Natural killer cell treated with Interleukin-12 subunit alpha and Interleukin-12 subunit beta and Interleukin-15 and Interleukin-18, amount 100 ng/mL, for 72 hours (primary cell): ENCODE results near the gene DAGLB. TPM values are rescaled to one million over a fixed set of nuclear protein-coding genes. Genes with fewer than 3 reads are reported as not detected.
"Not testable (repeated sequence)": the region's sequence is repeated elsewhere in the genome, so short reads cannot be mapped to it uniquely, and the experiment has no call there.

Source experiments
- ATAC-seq, 2 donors: fragments of 150-1000 bp; cut with Tn5 transposase in 1 of 2; sonication (Bioruptor Pico), chemical (Tn5 transposase) in 1 of 2; 2 replicates each; pipeline ENCODE4 v1.10.0; 2021
- DNase-seq: peaks from one replicate; pipeline ENCODE4 v3.0.0; 2022; ENCODE audit warnings: low spot score
- H3K27ac Mint-ChIP-seq, 2 donors: 1 replicate in 1 of 2; 2 replicates in 1 of 2; pipeline ENCODE4 v1.8.0; 2022; ENCODE audit warnings: mixed read lengths in 2 of 2, mild to moderate bottlenecking in 1 of 2, moderate library complexity in 1 of 2
- H3K27me3 Mint-ChIP-seq, 2 donors: 1 replicate in 1 of 2; 2 replicates in 1 of 2; pipeline ENCODE4 v1.8.0; 2022; ENCODE audit warnings: mixed read lengths in 2 of 2
- H3K36me3 Mint-ChIP-seq: one replicate; pipeline ENCODE4 v1.8.0; 2022; ENCODE audit warnings: mixed read lengths
- H3K4me1 Mint-ChIP-seq, 2 donors: 1 replicate in 1 of 2; 2 replicates in 1 of 2; pipeline ENCODE4 v1.8.0; 2022; ENCODE audit warnings: low read depth in 2 of 2, mixed read lengths in 2 of 2, mild to moderate bottlenecking in 1 of 2
- H3K4me3 Mint-ChIP-seq: one replicate; pipeline ENCODE4 v1.8.0; 2022; ENCODE audit warnings: mixed read lengths
- H3K9me3 Mint-ChIP-seq: 2 replicates; pipeline ENCODE4 v1.8.0; 2022; ENCODE audit warnings: mixed read lengths
- total RNA-seq, 2 donors: library from RNA; stranded (reverse); gene quantifications; one replicate each; pipeline ENCODE4 v1.2.3, GENCODE V29; 2022

DAGLB gene
- total RNA-seq, 2 donors from 2014 or later: 19.6 to 30.6 TPM

- Mint-ChIP-seq H3K27ac (no peak overlapping the region), H3K4me1 (peaks cover 0 to 14% of the 10 kb centered on the region in 2 donors), H3K36me3 (peaks cover 6% of the 10 kb centered on the region), H3K27me3 (no peaks in the 10 kb centered on the region), H3K4me3 (no peak overlapping the region), H3K9me3 (no peaks in the 10 kb centered on the region)
- ATAC-seq: no peak
- no peak for DNase-seq
Observed at GRCh38 chr7:6409091-6409490, 38.7 kb downstream of the DAGLB start.

GRCh38 chr7:6407434-6407833 is 40.3 kb downstream of the DAGLB start:
- Mint-ChIP-seq H3K27ac (no peak overlapping the region), H3K36me3 (peaks cover 15% of the 10 kb centered on the region), H3K4me1 (peaks cover 0 to 16% of the 10 kb centered on the region in 2 donors), H3K27me3 (no peaks in the 10 kb centered on the region), H3K9me3 (no peaks in the 10 kb centered on the region), H3K4me3 (no peak overlapping the region)
- ATAC-seq (no peak), DNase-seq (no peak)

- H3K27ac Mint-ChIP-seq: no peak overlapping the region
- no peak for ATAC-seq
- no peaks in the 10 kb centered on the region for H3K9me3 Mint-ChIP-seq
- no peak for DNase-seq
- H3K4me3 Mint-ChIP-seq: no peak overlapping the region
- peaks cover 0 to 16% of the 10 kb centered on the region in 2 donors for H3K4me1 Mint-ChIP-seq
- H3K36me3 Mint-ChIP-seq: peaks cover 15% of the 10 kb centered on the region
- H3K27me3 Mint-ChIP-seq: no peaks in the 10 kb centered on the region
Observed at GRCh38 chr7:6406121-6406520, 41.6 kb downstream of the DAGLB start.

DNA sequence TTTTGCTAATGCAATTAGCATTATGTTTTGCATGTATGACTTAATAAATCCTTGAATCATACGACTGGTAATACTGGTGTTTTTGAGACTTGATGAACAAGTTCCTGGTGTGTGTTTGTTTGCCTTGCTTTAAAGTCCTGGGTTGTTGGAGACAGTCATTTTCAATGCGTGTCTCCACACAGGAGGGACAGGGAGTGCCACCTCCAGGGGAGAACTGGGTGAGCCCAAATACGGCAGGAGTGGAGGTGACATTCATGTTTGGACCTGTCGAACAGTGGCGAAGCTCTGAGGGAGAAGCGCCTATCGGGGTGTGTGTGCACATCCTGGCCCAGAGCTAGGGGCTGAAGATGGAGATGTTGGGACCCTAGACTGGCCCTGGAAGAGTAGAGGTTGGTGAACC is 43.8 kb downstream of the DAGLB start:
- ATAC-seq: peak in 1 of 2 donors; percentile 32
- H3K27ac Mint-ChIP-seq: peak overlapping the region in 1 of 2 donors; percentile 54

DNA sequence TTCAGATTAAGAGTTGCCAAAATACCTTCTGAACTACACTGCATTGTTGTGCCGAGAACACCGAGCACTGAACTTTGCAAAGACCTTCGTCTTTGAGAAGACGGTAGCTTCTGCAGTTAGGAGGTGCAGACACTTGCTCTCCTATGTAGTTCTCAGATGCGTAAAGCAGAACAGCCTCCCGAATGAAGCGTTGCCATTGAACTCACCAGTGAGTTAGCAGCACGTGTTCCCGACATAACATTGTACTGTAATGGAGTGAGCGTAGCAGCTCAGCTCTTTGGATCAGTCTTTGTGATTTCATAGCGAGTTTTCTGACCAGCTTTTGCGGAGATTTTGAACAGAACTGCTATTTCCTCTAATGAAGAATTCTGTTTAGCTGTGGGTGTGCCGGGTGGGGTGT is 45.0 kb downstream of the DAGLB start:
- Mint-ChIP-seq H3K27me3 (no peaks in the 10 kb centered on the region), H3K4me1 (peaks cover 4 to 31% of the 10 kb centered on the region in 2 donors), H3K9me3 (no peaks in the 10 kb centered on the region), H3K4me3 (no peak overlapping the region), H3K27ac (no peak overlapping the region), H3K36me3 (peaks cover 15% of the 10 kb centered on the region)
- no peak for DNase-seq
- no peak for ATAC-seq

More for the DNA sequence above, 43.8 kb downstream of the DAGLB start:
- Mint-ChIP-seq H3K27me3 (no peaks in the 10 kb centered on the region), H3K4me1 (peaks cover 0 to 26% of the 10 kb centered on the region in 2 donors), H3K36me3 (peaks cover 15% of the 10 kb centered on the region), H3K9me3 (no peaks in the 10 kb centered on the region), H3K4me3 (no peak overlapping the region)
- no peak for DNase-seq

GRCh38 chr7:6402041-6402440 is 45.7 kb downstream of the DAGLB start:
- Mint-ChIP-seq H3K4me1 (peaks cover 5 to 27% of the 10 kb centered on the region in 2 donors), H3K27me3 (no peaks in the 10 kb centered on the region), H3K36me3 (peaks cover 10% of the 10 kb centered on the region), H3K9me3 (no peaks in the 10 kb centered on the region), H3K4me3 (no peak overlapping the region), H3K27ac (no peak overlapping the region)
- no peak for ATAC-seq
- no peak for DNase-seq

DNA sequence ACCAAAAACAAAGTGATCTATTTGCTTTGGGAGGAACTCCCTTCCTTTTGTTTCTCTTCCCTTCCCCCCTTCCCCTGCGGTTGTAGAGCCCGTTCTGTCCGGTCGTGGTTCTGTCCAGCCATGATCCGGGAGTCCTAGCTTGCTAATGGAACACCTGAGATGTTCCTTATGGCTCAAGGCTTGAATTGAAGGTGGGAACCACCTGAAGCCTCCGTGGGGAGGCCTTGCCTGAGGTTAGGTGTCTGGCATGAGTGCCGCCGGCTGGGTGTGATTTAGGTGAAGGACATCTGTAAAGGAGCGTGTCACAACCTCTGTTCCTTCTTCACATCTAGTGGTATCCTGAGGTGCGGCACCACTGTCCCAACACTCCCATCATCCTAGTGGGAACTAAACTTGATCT is 46.2 kb downstream of the DAGLB start:
- ATAC-seq (no peak), DNase-seq (no peak)
- Mint-ChIP-seq H3K36me3 (peaks cover 9% of the 10 kb centered on the region), H3K4me1 (peaks cover 5 to 28% of the 10 kb centered on the region in 2 donors), H3K27me3 (no peaks in the 10 kb centered on the region), H3K9me3 (no peaks in the 10 kb centered on the region), H3K4me3 (no peak overlapping the region), H3K27ac (no peak overlapping the region)

- not testable (repeated sequence) for H3K27ac Mint-ChIP-seq, H3K27me3 Mint-ChIP-seq, H3K4me3 Mint-ChIP-seq, ATAC-seq, H3K9me3 Mint-ChIP-seq, H3K36me3 Mint-ChIP-seq, DNase-seq
- peaks cover 16 to 38% of the 10 kb centered on the region in 2 donors for H3K4me1 Mint-ChIP-seq
Observed at GRCh38 chr7:6400243-6401105, 47.3 kb downstream of the DAGLB start.

DNA sequence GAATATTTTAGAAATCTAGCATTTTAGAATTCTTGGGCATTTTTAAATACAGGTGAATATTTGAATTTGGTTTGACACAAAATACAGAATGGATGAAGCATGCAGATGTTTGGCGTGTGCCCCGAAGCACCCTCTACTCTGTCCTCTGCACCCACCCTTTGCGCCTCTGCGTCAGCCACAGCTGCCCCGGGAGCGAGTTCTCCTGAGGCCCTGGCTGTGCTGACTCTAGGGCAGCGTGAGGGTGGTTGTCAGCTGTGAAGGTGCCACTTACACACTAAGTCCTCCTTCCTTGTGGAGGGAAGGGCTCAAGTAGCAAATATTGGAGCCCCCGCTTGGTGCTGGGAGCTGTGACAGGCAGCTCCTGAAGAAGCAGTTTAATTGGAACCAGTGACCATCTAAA is 48.4 kb downstream of the DAGLB start:
- Mint-ChIP-seq H3K27ac (no peak overlapping the region), H3K4me1 (peaks cover 24 to 42% of the 10 kb centered on the region in 2 donors), H3K4me3 (no peak overlapping the region), H3K36me3 (peaks cover 9% of the 10 kb centered on the region), H3K9me3 (no peaks in the 10 kb centered on the region), H3K27me3 (no peaks in the 10 kb centered on the region)
- no peak for DNase-seq
- ATAC-seq: peak in 1 of 2 donors; percentile 58

DNA sequence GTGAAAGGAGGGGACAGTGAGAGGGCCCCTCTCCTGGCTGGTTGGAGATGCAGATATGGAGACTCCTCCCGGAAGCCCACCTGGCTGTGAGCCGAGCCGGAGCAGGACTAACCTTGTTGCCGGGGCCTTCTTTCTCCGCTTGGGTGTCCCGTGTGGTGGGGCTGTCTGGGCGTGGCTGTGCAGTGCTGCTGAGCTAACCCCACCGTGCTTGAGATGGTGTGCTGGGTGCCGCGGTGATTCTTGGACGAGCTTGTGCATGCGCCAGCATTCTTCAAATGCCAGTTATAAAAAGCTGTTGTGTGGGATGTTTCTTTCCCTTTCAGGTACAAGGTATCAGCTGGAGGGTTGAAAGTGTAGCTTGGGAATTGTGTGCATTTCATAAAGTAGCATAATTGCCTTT is 48.8 kb downstream of the DAGLB start:
- no peak for DNase-seq
- H3K27me3 Mint-ChIP-seq: no peaks in the 10 kb centered on the region
- no peak for ATAC-seq
- H3K36me3 Mint-ChIP-seq: peaks cover 9% of the 10 kb centered on the region
- no peaks in the 10 kb centered on the region for H3K9me3 Mint-ChIP-seq
- peaks cover 28 to 46% of the 10 kb centered on the region in 2 donors for H3K4me1 Mint-ChIP-seq
- H3K27ac Mint-ChIP-seq: no peak overlapping the region
- H3K4me3 Mint-ChIP-seq: no peak overlapping the region

DNA sequence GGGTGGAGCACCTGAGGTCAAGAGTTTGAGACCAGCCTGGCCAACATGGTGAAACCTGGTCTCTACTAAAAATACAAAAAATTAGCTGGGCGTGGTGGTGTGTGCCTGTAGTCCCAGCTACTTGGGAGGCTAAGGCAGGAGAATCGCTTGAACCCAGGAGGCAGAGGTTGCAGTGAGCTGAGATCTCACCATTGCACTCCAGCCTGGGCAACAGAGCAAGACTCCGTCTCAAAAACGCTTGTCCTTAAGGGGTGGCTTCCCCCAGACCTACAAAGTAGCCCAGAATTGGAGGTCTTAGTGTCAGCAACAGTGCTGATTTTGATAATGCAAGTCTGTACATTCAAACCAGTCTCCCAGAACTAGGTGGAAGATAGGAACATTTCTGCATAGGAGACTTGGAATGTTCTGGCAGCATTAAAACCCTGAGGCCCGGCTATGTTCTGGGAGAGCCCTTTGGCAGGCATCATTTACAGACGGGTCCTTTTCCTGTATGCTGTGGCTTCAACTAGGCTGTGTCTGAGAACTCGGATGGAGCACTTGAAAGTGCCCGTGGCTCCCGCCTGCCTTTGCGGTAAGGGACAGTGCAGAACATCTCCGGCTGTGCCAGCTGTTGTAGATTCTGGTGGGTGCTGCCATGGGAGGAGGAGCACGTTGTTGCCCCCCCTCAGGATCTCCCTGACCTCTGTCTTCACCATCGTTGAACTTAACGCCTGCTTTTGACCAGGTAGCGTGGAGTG is 49.8 kb downstream of the DAGLB start:
- DNase-seq, H3K36me3 Mint-ChIP-seq, H3K27me3 Mint-ChIP-seq, H3K4me3 Mint-ChIP-seq, H3K9me3 Mint-ChIP-seq, ATAC-seq, H3K27ac Mint-ChIP-seq: not testable (repeated sequence)
- H3K4me1 Mint-ChIP-seq: peaks cover 36 to 49% of the 10 kb centered on the region in 2 donors

- H3K36me3 Mint-ChIP-seq: no peaks in the 10 kb centered on the region
- peaks cover 53 to 54% of the 10 kb centered on the region in 2 donors for H3K4me1 Mint-ChIP-seq
- H3K4me3 Mint-ChIP-seq: peak overlapping the region; percentile 78
Observed at GRCh38 chr7:6395898-6396595, 51.7 kb downstream of the DAGLB start.

DNA sequence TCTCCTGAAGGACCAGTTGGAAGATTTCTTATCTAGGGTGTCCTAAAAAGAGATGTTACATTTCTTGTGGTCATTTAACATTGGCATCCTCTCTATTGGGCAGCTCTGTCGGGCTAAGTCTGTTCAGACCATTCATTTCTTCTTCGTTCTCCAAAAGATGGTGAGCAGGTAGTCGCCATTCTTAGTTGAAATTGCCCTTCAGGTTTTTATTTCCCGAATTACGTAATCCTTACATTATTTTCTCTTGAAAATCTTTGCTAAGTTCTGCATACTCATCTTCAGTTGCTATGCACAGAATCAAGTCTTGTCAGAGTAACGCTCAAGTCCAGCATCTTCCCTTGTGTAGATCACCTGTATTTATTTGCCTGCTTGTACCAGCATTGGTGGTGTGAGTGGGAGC is 53.6 kb downstream of the DAGLB start:
- no peaks in the 10 kb centered on the region for H3K36me3 Mint-ChIP-seq
- H3K4me3 Mint-ChIP-seq: peak overlapping the region; percentile 7
- peak overlapping the region; percentile 76 to 78 for H3K27ac Mint-ChIP-seq
- H3K4me1 Mint-ChIP-seq: peaks cover 48 to 57% of the 10 kb centered on the region in 2 donors
- H3K9me3 Mint-ChIP-seq: no peaks in the 10 kb centered on the region
- ATAC-seq: no peak
- DNase-seq: no peak
- H3K27me3 Mint-ChIP-seq: no peaks in the 10 kb centered on the region

More at GRCh38 chr7:6395898-6396595, 51.7 kb downstream of the DAGLB start:
- H3K27ac Mint-ChIP-seq: peak overlapping the region; percentile 72 to 81
- ATAC-seq: peak; percentile 39 to 41
- no peaks in the 10 kb centered on the region for H3K9me3 Mint-ChIP-seq
- DNase-seq: no peak
- H3K27me3 Mint-ChIP-seq: no peaks in the 10 kb centered on the region
